Testis (tissue), 5 donors: ENCODE data around the gene STARD3NL. TPM values are rescaled to one million over a fixed set of nuclear protein-coding genes. Genes with fewer than 3 reads are reported as not detected.

Experiments used
- DNase-seq: peaks from one replicate; pipeline ENCODE4 v3.0.0-alpha.2; 2019
- H3K27ac ChIP-seq, 2 donors: fragments of 200-600 bp; sonication (generic); one replicate each; pipeline ENCODE4 v1.5.1; 2019
- H3K27me3 ChIP-seq: fragments of 200-600 bp; sonication (generic); one replicate; pipeline ENCODE4 v1.5.1; 2019
- H3K36me3 ChIP-seq: fragments of 200-600 bp; sonication (generic); one replicate; pipeline ENCODE4 v1.5.1; 2017; ENCODE audit warnings: low read depth; ENCODE audit errors: missing control alignments
- H3K4me1 ChIP-seq: fragments of 200-600 bp; sonication (generic); one replicate; pipeline ENCODE4 v1.5.1; 2019
- H3K4me3 ChIP-seq, 2 donors: fragments of 200-600 bp; sonication (generic); one replicate each; pipeline ENCODE4 v1.5.1; 2017 to 2019
- H3K9me3 ChIP-seq: fragments of 200-600 bp; sonication (generic); one replicate; pipeline ENCODE4 v1.5.1; 2017
- POLR2A ChIP-seq: fragments of 450-650 bp; IDR thresholded peaks from one replicate; pipeline ENCODE4 v1.6.1; 2017; ENCODE audit warnings: antibody characterized with exemption, mild to moderate bottlenecking, moderate library complexity
- WGBS, 2 donors: methylation state at CpG; one replicate each; pipeline ENCODE4 v1.1.5; 2018; 5-methylcytosine and 5-hydroxymethylcytosine counted together
- intact Hi-C: fragments of 100-400 bp; cut with DNase I; formaldehyde crosslinking; loops from one replicate; pipeline ENCODE4 v1.15.1; 2023; ENCODE audit warnings: low total_unique reads
- long read RNA-seq, 2 donors: transcript quantifications; one replicate each; lab custom pipeline, GENCODE V29; 2026
- polyA plus RNA-seq: library from polyadenylated mRNA; stranded (reverse); fragments of 350-450 nt; fragmentation: Illumina TruSeq; extraction: RNeasy Lipid Tissue Mini Kit (QIAGEN cat#74804); gene quantifications from one replicate; pipeline ENCODE4 v1.2.3, GENCODE V29; 2014; ENCODE audit warnings: low read depth, low replicate concordance; ENCODE audit not compliant: insufficient read depth
- total RNA-seq, 2 donors: library from RNA; depleted of rRNA; stranded (reverse); fragments of >200 nt; gene quantifications; one replicate each; pipeline ENCODE4 v1.2.3, GENCODE V29; 2016
- TF ChIP-seq, protein P1 (sequence below), 3 experiments: fragments of 450-650 bp in 2 of 3; fragments of 200-600 bp in 1 of 3; sonication (generic) in 1 of 3; IDR thresholded peaks; one replicate each; pipeline ENCODE4 v1.5.1; 2016 to 2019; ENCODE audit warnings: antibody characterized with exemption in 3 of 3, mild to moderate bottlenecking in 2 of 3, moderate library complexity in 1 of 3

The STARD3NL gene, protein sequence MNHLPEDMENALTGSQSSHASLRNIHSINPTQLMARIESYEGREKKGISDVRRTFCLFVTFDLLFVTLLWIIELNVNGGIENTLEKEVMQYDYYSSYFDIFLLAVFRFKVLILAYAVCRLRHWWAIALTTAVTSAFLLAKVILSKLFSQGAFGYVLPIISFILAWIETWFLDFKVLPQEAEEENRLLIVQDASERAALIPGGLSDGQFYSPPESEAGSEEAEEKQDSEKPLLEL
- total RNA-seq: 10 to 100 TPM; 52.2 to 60.4 TPM
- 66.1 TPM for polyA plus RNA-seq
- long read RNA-seq, donor 1, transcript STARD3NL-201 (9 exons, 1,728 nt): major isoform, 16 of 21 reads
- long read RNA-seq, donor 1, transcript STARD3NL-202 (10 exons, 1,365 nt): minor isoform, 5 of 21 reads
- long read RNA-seq, donor 1, partial matches to known transcripts: 0 of 21 reads
- long read RNA-seq, donor 1, other reads (novel, unspliced or antisense): 0 of 21 reads
- long read RNA-seq, donor 2, transcript STARD3NL-201 (9 exons, 1,728 nt): major isoform, 21 of 26 reads
- long read RNA-seq, donor 2, partial matches to known transcripts: 0 of 26 reads
- long read RNA-seq, donor 2, other reads (novel, unspliced or antisense): 0 of 26 reads

DNA sequence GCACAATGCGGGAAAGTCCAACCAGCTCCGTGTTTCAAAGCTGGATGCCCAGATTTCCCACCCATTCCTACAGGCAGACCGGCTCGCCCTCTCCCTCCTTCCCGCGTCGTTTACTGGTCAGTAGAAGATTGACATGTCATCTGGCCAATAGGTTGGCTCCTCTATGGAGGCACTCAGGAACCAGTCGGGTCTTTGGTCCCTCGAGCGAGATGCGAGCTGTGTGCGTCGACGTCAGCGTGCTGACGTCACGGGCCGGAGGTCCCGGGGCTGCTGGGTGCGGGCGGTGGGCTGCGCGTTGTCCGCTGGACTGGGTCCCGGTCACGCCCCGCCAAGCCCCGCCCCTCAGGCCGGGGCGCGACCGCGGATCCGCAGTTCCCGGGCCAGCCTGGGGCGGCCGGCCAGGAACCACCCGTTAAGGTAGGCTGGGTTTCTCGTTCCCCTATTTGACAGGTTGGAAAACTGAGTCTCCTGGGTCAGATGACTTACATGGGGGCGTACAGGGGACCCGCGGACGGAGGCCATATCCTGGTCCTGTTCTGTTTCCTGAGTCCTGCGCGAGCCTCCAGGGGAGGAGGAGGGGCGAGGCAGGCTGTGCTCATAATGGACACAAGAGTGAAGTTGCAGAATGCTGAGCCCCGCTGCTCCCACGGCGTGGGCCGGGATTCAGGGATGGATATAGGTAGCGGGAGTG lies at the start of gene STARD3NL:
Gene STARD3NL, plus strand, starts transcription at position 242 of the 691 bp plus-strand sequence. CDS start 29,260 bp downstream, outside the sequence.
- no peak for TF ChIP-seq POLR2A
- TF ChIP-seq, protein P1, sequence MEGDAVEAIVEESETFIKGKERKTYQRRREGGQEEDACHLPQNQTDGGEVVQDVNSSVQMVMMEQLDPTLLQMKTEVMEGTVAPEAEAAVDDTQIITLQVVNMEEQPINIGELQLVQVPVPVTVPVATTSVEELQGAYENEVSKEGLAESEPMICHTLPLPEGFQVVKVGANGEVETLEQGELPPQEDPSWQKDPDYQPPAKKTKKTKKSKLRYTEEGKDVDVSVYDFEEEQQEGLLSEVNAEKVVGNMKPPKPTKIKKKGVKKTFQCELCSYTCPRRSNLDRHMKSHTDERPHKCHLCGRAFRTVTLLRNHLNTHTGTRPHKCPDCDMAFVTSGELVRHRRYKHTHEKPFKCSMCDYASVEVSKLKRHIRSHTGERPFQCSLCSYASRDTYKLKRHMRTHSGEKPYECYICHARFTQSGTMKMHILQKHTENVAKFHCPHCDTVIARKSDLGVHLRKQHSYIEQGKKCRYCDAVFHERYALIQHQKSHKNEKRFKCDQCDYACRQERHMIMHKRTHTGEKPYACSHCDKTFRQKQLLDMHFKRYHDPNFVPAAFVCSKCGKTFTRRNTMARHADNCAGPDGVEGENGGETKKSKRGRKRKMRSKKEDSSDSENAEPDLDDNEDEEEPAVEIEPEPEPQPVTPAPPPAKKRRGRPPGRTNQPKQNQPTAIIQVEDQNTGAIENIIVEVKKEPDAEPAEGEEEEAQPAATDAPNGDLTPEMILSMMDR (IDR thresholded peaks at IDR 0.05): peak in 2 of 3 experiments; percentile 7 to 25
- Histone ChIP-seq H3K9me3 (no peaks in the 10 kb centered on the region), H3K36me3 (no peaks in the 10 kb centered on the region), H3K27ac (peak within 1 kb of the TSS; percentile 95 to 96), H3K27me3 (no peaks in the 10 kb centered on the region), H3K4me1 (peaks cover 10% of the 10 kb centered on the region), H3K4me3 (peak within 1 kb of the TSS; percentile 91 to 98)
- 0% methylated on average over 9 to 42 of the region's 51 CpGs for WGBS, 2 donors
- intact Hi-C loops: no loop called here
- peak; percentile 100 for DNase-seq

GRCh38 chr7:38129162-38129561 lies 48.9 kb upstream of the STARD3NL start:
- Histone ChIP-seq H3K4me3 (no peak overlapping the region), H3K27me3 (no peaks in the 10 kb centered on the region), H3K27ac (no peak overlapping the region), H3K4me1 (no peaks in the 10 kb centered on the region), H3K36me3 (no peaks in the 10 kb centered on the region), H3K9me3 (no peaks in the 10 kb centered on the region)
- TF ChIP-seq, protein P1 (IDR thresholded peaks at IDR 0.05): no peak
- TF ChIP-seq POLR2A: no peak
- no peak for DNase-seq
- 89 to 90% methylated on average over 3 of the region's 3 CpGs for WGBS, 2 donors
- intact Hi-C loops: no loop called here

DNA sequence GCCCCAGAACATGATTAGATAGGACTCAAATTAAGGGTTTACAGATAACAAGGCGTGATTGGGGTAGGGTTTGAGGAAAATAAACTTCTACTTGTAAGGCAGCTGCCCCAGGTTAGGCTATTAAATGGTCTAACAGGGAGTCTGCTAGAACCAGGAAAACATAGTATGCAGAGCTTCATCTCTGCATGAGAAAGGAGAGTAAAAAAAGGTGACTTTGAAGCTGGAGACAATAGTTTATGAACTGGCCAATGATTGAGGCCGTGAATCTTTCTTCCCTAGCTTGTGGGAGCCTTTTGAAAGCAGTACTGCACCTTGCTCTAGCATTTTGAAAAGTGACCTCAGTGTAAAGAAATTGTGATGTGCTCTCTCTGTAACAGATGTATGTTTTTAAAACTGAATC lies 48.5 kb upstream of the STARD3NL start:
- no peaks in the 10 kb centered on the region for H3K9me3 ChIP-seq
- TF ChIP-seq POLR2A: no peak
- TF ChIP-seq, protein P1 (IDR thresholded peaks at IDR 0.05): no peak
- no peak for DNase-seq
- 85 to 86% methylated on average over 2 of the region's 2 CpGs for WGBS, 2 donors
- H3K27me3 ChIP-seq: no peaks in the 10 kb centered on the region
- no peaks in the 10 kb centered on the region for H3K4me1 ChIP-seq
- no peak overlapping the region for H3K4me3 ChIP-seq
- H3K36me3 ChIP-seq: no peaks in the 10 kb centered on the region
- no peak overlapping the region for H3K27ac ChIP-seq
- intact Hi-C loops: no loop called here

DNA sequence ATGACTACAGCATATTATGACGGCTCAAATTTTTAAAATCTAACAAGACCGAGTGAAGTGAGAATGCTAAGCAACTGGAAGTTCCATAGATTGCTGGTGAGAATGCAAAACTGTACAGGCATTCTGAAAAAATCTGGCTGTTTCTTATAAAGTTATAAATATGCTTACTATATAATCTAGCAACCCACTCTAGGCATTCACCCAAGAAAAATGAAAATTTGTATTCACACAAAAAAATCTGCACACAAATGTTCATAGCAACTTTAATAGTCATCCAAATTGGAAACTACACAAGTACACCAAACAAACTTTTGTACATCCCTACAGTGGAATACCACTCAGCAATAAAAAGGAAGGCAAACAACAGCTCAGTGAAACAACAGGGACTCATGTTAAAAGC lies 39.9 kb upstream of the STARD3NL start:
- H3K27ac ChIP-seq: no peak overlapping the region
- intact Hi-C loops: no loop called here
- H3K4me3 ChIP-seq: no peak overlapping the region
- TF ChIP-seq, protein P1 (IDR thresholded peaks at IDR 0.05): no peak
- TF ChIP-seq POLR2A: no peak
- WGBS, 2 donors: 90 to 97% methylated on average over 2 of the region's 2 CpGs
- no peaks in the 10 kb centered on the region for H3K4me1 ChIP-seq
- no peak for DNase-seq
- H3K27me3 ChIP-seq: no peaks in the 10 kb centered on the region
- H3K36me3 ChIP-seq: no peaks in the 10 kb centered on the region
- H3K9me3 ChIP-seq: no peaks in the 10 kb centered on the region
